ENCODE data around the gene PAFAH1B1.

The PAFAH1B1 gene

GRCh38 chr17:2682176-2682938 lies 88.9 kb downstream of the PAFAH1B1 start:
- ChIA-PET POLR2A (no interaction called here), CTCF (interaction anchor here (0.8 to 4.6 kb wide), 2 partner anchors 7 to 300 kb away, joined by 3 to 24 read pairs; no protein-coding TSS in a partner anchor)
- Histone ChIP-seq H3K27ac (ENCODE audit: extremely low read depth, low read depth, low read length) (no peak overlapping the region), H3K4me3 (ENCODE audit: low read depth, low read length) (no peak overlapping the region), H3K4me1 (ENCODE audit: control insufficient read depth, insufficient read depth, low read length) (no peaks in the 10 kb centered on the region), H3K9me3 (ENCODE audit: control insufficient read depth, insufficient read depth, low read depth, low read length) (no peaks in the 10 kb centered on the region), H3K36me3 (ENCODE audit: control insufficient read depth in 2 of 2, insufficient read depth in 1 of 2, low read length in 2 of 2) (peaks cover 50 to 70% of the 10 kb centered on the region in 2 experiments)
- TF ChIP-seq ZNF548 (tag by site-specific recombination; IDR thresholded peaks at IDR 0.05) (no peak), ZNF335 (tag by site-specific recombination; conservative IDR thresholded peaks at IDR 0.05) (no peak), ZNF132 (tag by site-specific recombination; IDR thresholded peaks at IDR 0.05; ENCODE audit: borderline replicate concordance) (no peak), KLF9 (tag by site-specific recombination; IDR thresholded peaks at IDR 0.05; ENCODE audit: low read depth) (no peak), ZNF223 (tag by site-specific recombination; IDR thresholded peaks at IDR 0.05) (no peak), ZNF169 (tag by site-specific recombination; IDR thresholded peaks at IDR 0.05) (no peak), ZNF398 (tag by site-specific recombination; IDR thresholded peaks at IDR 0.05) (no peak), ZNF664 (tag by site-specific recombination; IDR thresholded peaks at IDR 0.05) (peak; percentile 92), PRDM6 (tag by site-specific recombination; IDR thresholded peaks at IDR 0.05) (peak; percentile 60; the same call in 1 of the 2 replicates)

GRCh38 chr17:2683912-2684311 lies 90.5 kb downstream of the PAFAH1B1 start:
- Histone ChIP-seq H3K4me3 (ENCODE audit: low read depth, low read length) (no peak overlapping the region), H3K4me1 (ENCODE audit: control insufficient read depth, insufficient read depth, low read length) (no peaks in the 10 kb centered on the region), H3K9me3 (ENCODE audit: control insufficient read depth, insufficient read depth, low read depth, low read length) (no peaks in the 10 kb centered on the region), H3K27ac (ENCODE audit: extremely low read depth, low read depth, low read length) (no peak overlapping the region), H3K36me3 (ENCODE audit: control insufficient read depth in 2 of 2, insufficient read depth in 1 of 2, low read length in 2 of 2) (peaks cover 43 to 65% of the 10 kb centered on the region in 2 experiments)
- ChIA-PET CTCF (interaction anchor here (1.3 to 4.6 kb wide), 2 partner anchors 9 to 268 kb away, joined by 5 to 24 read pairs; no protein-coding TSS in a partner anchor), POLR2A (no interaction called here)
- TF ChIP-seq KLF9 (tag by site-specific recombination; IDR thresholded peaks at IDR 0.05; ENCODE audit: low read depth) (no peak), SP7 (tag by site-specific recombination; IDR thresholded peaks at IDR 0.05) (no peak), ZNF23 (tag by site-specific recombination; IDR thresholded peaks at IDR 0.05; ENCODE audit: borderline replicate concordance) (no peak), YY1 (tag by site-specific recombination; IDR thresholded peaks at IDR 0.05) (no peak), ZNF580 (tag by site-specific recombination; IDR thresholded peaks at IDR 0.05) (no peak), ZBTB26 (tag by site-specific recombination; optimal IDR thresholded peaks at IDR 0.05) (no peak), ZNF639 (tag by site-specific recombination; IDR thresholded peaks at IDR 0.05) (no peak), CTCF (tag by site-specific recombination; IDR thresholded peaks at IDR 0.05) (no peak), ZNF391 (tag by site-specific recombination; IDR thresholded peaks at IDR 0.05; ENCODE audit: borderline replicate concordance, low read depth) (no peak), ZNF19 (tag by site-specific recombination; IDR thresholded peaks at IDR 0.05; ENCODE audit: low read depth) (no peak), ZEB2 (tag by site-specific recombination; IDR thresholded peaks at IDR 0.05) (no peak), ZNF248 (tag by site-specific recombination; IDR thresholded peaks at IDR 0.05) (no peak), ZNF654 (tag by site-specific recombination; IDR thresholded peaks at IDR 0.05; ENCODE audit: low read depth) (no peak), SALL2 (tag by site-specific recombination; IDR thresholded peaks at IDR 0.05; ENCODE audit: borderline replicate concordance) (no peak), ZNF10 (tag by site-specific recombination; IDR thresholded peaks at IDR 0.05) (no peak), ZNF221 (tag by site-specific recombination; IDR thresholded peaks at IDR 0.05; ENCODE audit: borderline replicate concordance) (no peak), OVOL3 (tag by site-specific recombination; IDR thresholded peaks at IDR 0.05) (no peak), ZNF585B (tag by site-specific recombination; IDR thresholded peaks at IDR 0.05) (no peak)

Data from HEK293 (cell line).